Thyroid gland (tissue), 4 donors: ENCODE results near the gene PLCG2. TPM values are rescaled to one million over a fixed set of nuclear protein-coding genes. Genes with fewer than 3 reads are reported as not detected.

Source experiments
- DNase-seq, 2 donors: peaks; one replicate each; pipeline ENCODE4 v3.0.0-alpha.2; 2019
- H3K27ac ChIP-seq, 3 donors: fragments of 200-600 bp; sonication (generic); 1 replicate in 2 of 3; 2 replicates in 1 of 3; pipeline ENCODE4 v1.5.1; 2016 to 2019; ENCODE audit warnings: mild to moderate bottlenecking in 1 of 3, moderate library complexity in 1 of 3
- H3K27me3 ChIP-seq: fragments of 200-600 bp; sonication (generic); one replicate; pipeline ENCODE4 v1.5.1; 2019
- H3K36me3 ChIP-seq, 2 donors: fragments of 200-600 bp; sonication (generic); one replicate each; pipeline ENCODE4 v1.5.1; 2016 to 2019
- H3K4me1 ChIP-seq, 2 donors: fragments of 200-600 bp; sonication (generic); one replicate each; pipeline ENCODE4 v1.5.1; 2017 to 2019
- H3K4me3 ChIP-seq, 3 donors: fragments of 200-600 bp; sonication (generic); replicated peaks in 1 of 3; 1 replicate in 2 of 3; 2 replicates in 1 of 3; pipeline ENCODE4 v1.5.1; 2016; ENCODE audit warnings: mild to moderate bottlenecking in 1 of 3
- H3K9me3 ChIP-seq: fragments of 200-600 bp; sonication (generic); one replicate; pipeline ENCODE4 v1.5.1; 2017
- CTCF ChIP-seq, 6 experiments: fragments of 200-600 bp in 3 of 6; fragments of 450-650 bp in 3 of 6; sonication (generic) in 3 of 6; IDR thresholded peaks; one replicate each; pipeline ENCODE4 v1.5.1; 2016 to 2019; ENCODE audit warnings: antibody characterized with exemption in 6 of 6, mild to moderate bottlenecking in 2 of 6, inconsistent platforms in 1 of 6, moderate library complexity in 1 of 6
- POLR2A ChIP-seq, 2 donors: fragments of 450-650 bp; IDR thresholded peaks; one replicate each; pipeline ENCODE4 v1.6.1; 2017; ENCODE audit warnings: antibody characterized with exemption in 2 of 2, mild to moderate bottlenecking in 2 of 2, moderate library complexity in 1 of 2
- WGBS, 2 donors: methylation state at CpG; one replicate each; pipeline ENCODE4 v1.1.5; 2017; 5-methylcytosine and 5-hydroxymethylcytosine counted together
- intact Hi-C: fragments of 100-400 bp; cut with DNase I; formaldehyde crosslinking; loops from one replicate; pipeline ENCODE4 v1.15.1; 2023
- total RNA-seq, 4 donors: library from RNA; depleted of rRNA; stranded (reverse); fragments of >200 nt; gene quantifications; one replicate each; pipeline ENCODE4 v1.2.3, GENCODE V29; 2016

PLCG2 gene
- total RNA-seq, 4 donors from 2014 or later: 9.2 to 12.1 (median 10.3) TPM

GRCh38 chr16:81861503-81861902 lies 82.4 kb downstream of the PLCG2 start:
- no peak for DNase-seq
- Histone ChIP-seq H3K27me3 (no peaks in the 10 kb centered on the region), H3K4me3 (no peak overlapping the region), H3K4me1 (peaks cover 0 to 5% of the 10 kb centered on the region in 2 donors), H3K27ac (peak overlapping the region; percentile 32 to 66 (median 41)), H3K9me3 (no peaks in the 10 kb centered on the region), H3K36me3 (no peaks in the 10 kb centered on the region)
- 84 to 85% methylated on average over 10 of the region's 10 CpGs for WGBS, 2 donors
- intact Hi-C loops: loop anchor here (10.0 kb wide), 1 partner anchor 497 kb away; no protein-coding TSS in a partner anchor
- TF ChIP-seq POLR2A (IDR thresholded peaks at IDR 0.05) (no peak), CTCF (IDR thresholded peaks at IDR 0.05) (no peak)

- H3K27ac ChIP-seq: peak overlapping the region in 2 of 3 donors; percentile 41 to 66
- no peak for DNase-seq
- H3K9me3 ChIP-seq: no peaks in the 10 kb centered on the region
- 61 to 70% methylated on average over 7 of the region's 7 CpGs for WGBS, 2 donors
- H3K4me3 ChIP-seq: no peak overlapping the region
- no peaks in the 10 kb centered on the region for H3K36me3 ChIP-seq
- intact Hi-C loops: loop anchor here (10.0 kb wide), 1 partner anchor 497 kb away; no protein-coding TSS in a partner anchor
- no peak for TF ChIP-seq POLR2A (IDR thresholded peaks at IDR 0.05)
- no peak for TF ChIP-seq CTCF (IDR thresholded peaks at IDR 0.05)
- H3K4me1 ChIP-seq: peaks cover 0 to 8% of the 10 kb centered on the region in 2 donors
- H3K27me3 ChIP-seq: no peaks in the 10 kb centered on the region
Observed at GRCh38 chr16:81861915-81862314, 82.8 kb downstream of the PLCG2 start.

- Histone ChIP-seq H3K27ac (no peak overlapping the region), H3K27me3 (no peaks in the 10 kb centered on the region), H3K4me3 (no peak overlapping the region), H3K4me1 (peaks cover 0 to 8% of the 10 kb centered on the region in 2 donors), H3K36me3 (no peaks in the 10 kb centered on the region), H3K9me3 (no peaks in the 10 kb centered on the region)
- DNase-seq: no peak
- TF ChIP-seq CTCF (IDR thresholded peaks at IDR 0.05) (no peak), POLR2A (IDR thresholded peaks at IDR 0.05) (no peak)
- 71 to 72% methylated on average over 8 of the region's 8 CpGs for WGBS, 2 donors
- intact Hi-C loops: loop anchor here (10.0 kb wide), 1 partner anchor 499 kb away; no protein-coding TSS in a partner anchor
Observed at GRCh38 chr16:81863630-81864352, 84.7 kb downstream of the PLCG2 start.

GRCh38 chr16:81864646-81865382 lies 85.7 kb downstream of the PLCG2 start:
- intact Hi-C loops: loop anchor here (10.0 kb wide), 1 partner anchor 500 kb away; no protein-coding TSS in a partner anchor
- no peaks in the 10 kb centered on the region for H3K36me3 ChIP-seq
- WGBS, 2 donors: 61 to 64% methylated on average over 12 to 14 of the region's 14 CpGs
- TF ChIP-seq CTCF (IDR thresholded peaks at IDR 0.05) (no peak), POLR2A (IDR thresholded peaks at IDR 0.05) (no peak)
- H3K4me1 ChIP-seq: peaks cover 0 to 8% of the 10 kb centered on the region in 2 donors
- no peak for DNase-seq
- no peak overlapping the region for H3K4me3 ChIP-seq
- no peaks in the 10 kb centered on the region for H3K9me3 ChIP-seq
- H3K27me3 ChIP-seq: no peaks in the 10 kb centered on the region
- H3K27ac ChIP-seq: no peak overlapping the region
